WI38 (cell line): ENCODE measurements around the gene PRRX2.
"Not testable (repeated sequence)": the region's sequence is repeated elsewhere in the genome, so short reads cannot be mapped to it uniquely, and the experiment has no call there.

ENCODE experiments used
- H3K4me3 ChIP-seq: 2 replicates; pipeline ENCODE4 v1.5.1; 2011; ENCODE audit warnings: low read depth, mild to moderate bottlenecking, control low read depth, low read length
- TF ChIP-seq, protein P1 (sequence below): IDR thresholded peaks from 2 replicates; pipeline ENCODE4 v1.5.1; 2012; ENCODE audit warnings: low read depth, mild to moderate bottlenecking, control low read depth, low read length

Gene PRRX2

DNA sequence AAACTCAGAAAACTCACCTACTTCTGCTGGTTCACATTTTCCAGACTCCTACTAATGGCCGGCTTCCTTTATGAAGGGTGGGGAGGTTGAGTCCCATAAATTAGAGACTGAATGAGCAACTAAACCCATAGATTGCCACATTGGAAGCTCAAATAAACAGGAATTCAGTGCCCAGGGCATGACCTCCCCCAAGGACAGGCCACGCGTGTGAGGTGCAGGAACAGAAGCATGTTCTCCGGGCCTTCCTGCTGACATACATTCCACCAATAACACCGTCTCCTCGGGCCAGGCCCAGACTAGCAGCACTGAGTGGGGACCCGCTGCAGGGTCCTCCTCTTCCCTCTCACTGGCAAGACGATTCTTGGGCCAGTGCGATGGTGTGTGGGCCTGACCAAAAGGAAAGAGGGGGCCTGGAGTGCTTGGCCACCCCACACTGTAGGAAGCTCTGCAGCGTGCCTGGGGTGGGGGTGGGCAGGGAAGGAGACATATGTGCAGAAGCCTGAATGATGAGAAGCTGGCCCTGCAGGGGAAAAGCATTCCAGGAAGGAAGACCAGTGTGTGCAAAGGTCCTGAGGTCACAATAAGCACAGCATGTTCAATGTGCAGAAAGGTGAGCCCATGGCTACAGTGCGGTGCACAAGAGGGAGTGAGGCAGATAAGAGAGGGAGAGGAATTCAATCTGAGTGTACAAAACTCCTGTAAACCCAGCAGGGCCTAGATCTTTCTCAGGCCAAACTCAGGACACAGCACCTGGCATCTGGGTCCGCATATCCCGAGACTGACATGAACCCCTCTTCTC, 75.4 kb downstream of the PRRX2 start:
- TF ChIP-seq, protein P1, sequence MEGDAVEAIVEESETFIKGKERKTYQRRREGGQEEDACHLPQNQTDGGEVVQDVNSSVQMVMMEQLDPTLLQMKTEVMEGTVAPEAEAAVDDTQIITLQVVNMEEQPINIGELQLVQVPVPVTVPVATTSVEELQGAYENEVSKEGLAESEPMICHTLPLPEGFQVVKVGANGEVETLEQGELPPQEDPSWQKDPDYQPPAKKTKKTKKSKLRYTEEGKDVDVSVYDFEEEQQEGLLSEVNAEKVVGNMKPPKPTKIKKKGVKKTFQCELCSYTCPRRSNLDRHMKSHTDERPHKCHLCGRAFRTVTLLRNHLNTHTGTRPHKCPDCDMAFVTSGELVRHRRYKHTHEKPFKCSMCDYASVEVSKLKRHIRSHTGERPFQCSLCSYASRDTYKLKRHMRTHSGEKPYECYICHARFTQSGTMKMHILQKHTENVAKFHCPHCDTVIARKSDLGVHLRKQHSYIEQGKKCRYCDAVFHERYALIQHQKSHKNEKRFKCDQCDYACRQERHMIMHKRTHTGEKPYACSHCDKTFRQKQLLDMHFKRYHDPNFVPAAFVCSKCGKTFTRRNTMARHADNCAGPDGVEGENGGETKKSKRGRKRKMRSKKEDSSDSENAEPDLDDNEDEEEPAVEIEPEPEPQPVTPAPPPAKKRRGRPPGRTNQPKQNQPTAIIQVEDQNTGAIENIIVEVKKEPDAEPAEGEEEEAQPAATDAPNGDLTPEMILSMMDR: no peak
- no peak overlapping the region for H3K4me3 ChIP-seq

DNA sequence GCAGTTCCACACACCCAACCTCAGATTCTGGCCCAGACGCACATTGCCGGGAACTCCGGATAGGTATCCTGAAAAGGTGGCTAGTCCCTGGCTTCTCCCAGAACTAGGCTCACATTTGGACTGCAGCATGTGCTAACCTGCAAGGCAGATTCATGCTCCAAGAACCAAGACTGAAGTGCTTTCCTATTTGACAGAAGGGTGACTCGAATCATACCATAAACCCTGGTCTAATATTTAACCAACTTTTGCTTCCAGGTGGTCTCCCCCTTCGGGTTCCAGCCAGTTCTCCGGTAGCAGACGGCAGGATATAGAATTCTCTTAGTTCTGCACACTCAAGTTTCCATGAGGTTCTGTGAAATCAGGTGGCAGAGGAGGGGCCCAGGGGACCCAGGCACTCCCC, 79.8 kb downstream of the PRRX2 start:
- TF ChIP-seq, protein P1: no peak
- no peak overlapping the region for H3K4me3 ChIP-seq

DNA sequence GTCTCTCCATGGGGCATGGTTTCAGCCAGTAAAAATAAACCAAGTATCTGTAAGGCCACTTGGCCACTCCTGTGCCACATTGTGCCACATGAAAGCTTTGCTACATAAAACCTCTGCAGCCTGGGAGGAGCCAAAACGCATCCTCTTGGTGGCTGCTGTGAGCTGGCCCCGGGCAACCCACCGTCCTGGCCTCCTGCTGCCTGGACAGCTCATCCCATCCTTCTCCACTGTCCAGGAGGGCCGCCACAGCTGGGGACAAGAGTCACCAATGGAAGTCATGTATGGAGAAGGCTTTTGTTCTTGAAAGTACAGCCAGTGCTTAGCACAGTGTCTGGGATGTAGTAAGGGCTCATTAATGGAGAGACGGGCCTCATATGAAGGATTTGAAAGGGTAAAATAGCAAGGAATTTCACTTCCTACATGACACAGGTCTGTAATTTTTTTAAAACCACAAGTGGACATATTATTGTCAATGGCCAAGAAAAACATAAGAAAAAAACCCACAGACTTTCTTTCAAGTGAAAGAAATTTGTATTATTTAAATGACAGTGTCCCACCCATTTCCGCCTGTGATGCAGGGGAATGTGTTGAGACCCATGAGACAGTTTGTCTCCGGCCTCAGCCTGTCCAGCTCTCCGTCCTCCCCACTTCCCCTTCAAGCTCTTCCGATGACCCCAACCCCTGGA, 80.8 kb downstream of the PRRX2 start:
- TF ChIP-seq, protein P1: no peak
- no peak overlapping the region for H3K4me3 ChIP-seq

DNA sequence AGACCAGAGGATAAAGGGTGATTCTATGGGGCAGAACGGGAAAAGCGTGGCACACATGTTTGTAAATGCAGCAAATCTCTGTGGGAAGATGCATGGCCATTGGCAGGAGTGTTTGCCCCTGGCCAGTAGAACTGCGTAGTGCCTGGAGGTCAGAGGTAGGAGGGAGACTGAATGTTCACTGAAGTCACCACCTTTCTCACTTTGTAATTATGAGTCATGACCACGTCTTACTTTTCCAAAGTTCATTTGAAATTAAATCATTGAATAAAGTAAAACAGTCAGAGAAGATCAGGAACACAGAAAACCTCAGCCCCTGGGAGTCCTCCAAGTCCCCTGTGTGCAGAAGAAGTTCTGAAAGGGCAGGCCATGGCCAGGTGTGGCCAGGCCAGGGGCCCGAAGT, 82.8 kb downstream of the PRRX2 start:
- TF ChIP-seq, protein P1: no peak
- H3K4me3 ChIP-seq: no peak overlapping the region

DNA sequence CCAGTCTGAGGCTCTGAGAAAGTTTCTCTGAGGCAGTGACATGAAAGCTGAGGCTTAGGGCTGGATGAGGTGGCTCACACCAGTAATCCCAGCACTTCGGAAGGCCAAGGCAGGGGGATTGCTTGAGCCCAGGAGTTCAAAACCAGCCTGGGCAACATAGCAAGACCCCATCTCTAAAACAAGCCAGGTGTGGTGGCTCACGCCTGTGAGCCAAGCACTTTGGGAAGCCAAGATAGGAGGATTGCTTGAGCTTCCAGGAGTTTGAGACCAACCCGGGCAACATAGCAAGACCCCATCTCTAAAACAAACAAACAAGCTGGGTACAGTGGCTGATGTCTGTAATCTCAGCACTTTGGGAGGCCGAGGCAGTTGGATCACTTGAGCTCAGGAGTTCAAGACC, 83.6 kb downstream of the PRRX2 start:
- not testable (repeated sequence) for H3K4me3 ChIP-seq

DNA sequence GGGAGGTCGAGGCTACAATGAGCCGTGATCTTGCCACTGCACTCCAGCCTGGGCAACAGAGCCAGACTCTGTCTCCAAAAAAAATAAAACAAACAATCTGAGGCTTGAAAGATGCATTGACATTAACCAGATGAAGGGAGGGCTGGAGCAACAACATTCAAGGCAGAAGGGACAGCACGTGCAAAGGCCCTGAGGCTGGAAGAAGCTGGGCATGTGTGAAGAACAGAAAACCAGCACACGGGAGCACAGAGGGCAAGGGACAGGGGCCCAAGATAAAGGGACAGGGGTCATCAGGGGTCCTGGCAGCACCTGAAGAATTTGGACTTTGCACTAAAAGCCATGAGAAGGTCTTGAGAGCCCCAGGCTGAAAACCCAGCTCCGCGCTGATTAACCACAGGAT, 84.1 kb downstream of the PRRX2 start:
- TF ChIP-seq, protein P1: no peak

DNA sequence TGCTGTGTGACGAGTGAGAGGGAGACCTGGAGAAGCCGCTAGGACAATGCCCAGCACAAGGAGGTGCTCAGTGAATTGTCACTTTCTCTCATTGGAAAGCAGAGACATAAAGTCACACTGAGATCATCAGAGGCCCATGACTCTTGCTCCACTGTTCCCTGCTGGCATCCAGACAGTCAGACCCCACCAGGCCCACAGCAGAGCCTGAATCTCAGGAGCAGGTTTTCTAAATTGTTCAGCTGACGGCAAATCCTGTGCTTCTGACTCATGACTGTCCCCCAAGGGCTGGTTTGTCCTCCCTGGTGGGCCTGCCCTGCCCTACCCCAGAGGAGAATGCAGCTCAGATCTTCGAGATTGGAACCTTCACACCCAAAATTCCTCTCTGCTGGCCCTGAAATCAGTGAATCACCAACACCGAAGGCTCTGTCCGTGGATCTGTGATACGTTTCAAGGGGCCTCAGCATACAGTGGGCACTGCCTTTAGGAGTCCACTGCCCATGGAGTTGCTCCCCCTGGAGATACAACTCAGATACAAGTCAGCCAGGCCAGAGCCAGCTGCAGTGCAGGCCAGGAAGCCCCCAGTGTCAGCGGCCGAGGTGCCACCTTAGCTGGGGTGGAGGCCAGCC, 84.7 kb downstream of the PRRX2 start:
- TF ChIP-seq, protein P1: no peak
- H3K4me3 ChIP-seq: no peak overlapping the region

More for the DNA sequence above, 84.1 kb downstream of the PRRX2 start:
- H3K4me3 ChIP-seq: no peak overlapping the region
